Measurements from ENCODE around the gene FREY1. TPM values are rescaled to one million over a fixed set of nuclear protein-coding genes. Genes with fewer than 3 reads are reported as not detected.

Gene FREY1
- total RNA-seq, 1 donor from 2014 or later, result not detected

GRCh38 chr11:45889966-45890365, 17.1 kb downstream of the FREY1 start:
- peaks cover 19% of the 10 kb centered on the region for H3K27me3 ChIP-seq (ENCODE audit: control insufficient read depth, insufficient read depth, low read length)
- no peak for DNase-seq (ENCODE audit: low read depth)
- H3K36me3 ChIP-seq (ENCODE audit: control insufficient read depth, insufficient read depth, low read length), result no peaks in the 10 kb centered on the region
- no peak for TF ChIP-seq CTCF (IDR thresholded peaks at IDR 0.05; ENCODE audit: insufficient read depth, low read length, poor library complexity, severe bottlenecking)
- H3K4me3 ChIP-seq (ENCODE audit: low read depth, low read length), result no peak overlapping the region

GRCh38 chr11:45889555-45889954, 17.5 kb downstream of the FREY1 start:
- TF ChIP-seq CTCF (IDR thresholded peaks at IDR 0.05; ENCODE audit: insufficient read depth, low read length, poor library complexity, severe bottlenecking), result no peak
- DNase-seq (ENCODE audit: low read depth), result no peak
- Histone ChIP-seq H3K4me3 (ENCODE audit: low read depth, low read length) (no peak overlapping the region), H3K27me3 (ENCODE audit: control insufficient read depth, insufficient read depth, low read length) (peaks cover 19% of the 10 kb centered on the region), H3K36me3 (ENCODE audit: control insufficient read depth, insufficient read depth, low read length) (no peaks in the 10 kb centered on the region)

- no peak for DNase-seq (ENCODE audit: low read depth)
- Histone ChIP-seq H3K4me3 (ENCODE audit: low read depth, low read length) (no peak overlapping the region), H3K27me3 (ENCODE audit: control insufficient read depth, insufficient read depth, low read length) (peaks cover 15% of the 10 kb centered on the region), H3K36me3 (ENCODE audit: control insufficient read depth, insufficient read depth, low read length) (no peaks in the 10 kb centered on the region)
- TF ChIP-seq CTCF (IDR thresholded peaks at IDR 0.05; ENCODE audit: insufficient read depth, low read length, poor library complexity, severe bottlenecking), result no peak
Observed at GRCh38 chr11:45887587-45887986, 19.5 kb downstream of the FREY1 start.

GRCh38 chr11:45886816-45887520, 20.1 kb downstream of the FREY1 start:
- Histone ChIP-seq H3K4me3 (ENCODE audit: low read depth, low read length) (no peak overlapping the region), H3K27me3 (ENCODE audit: control insufficient read depth, insufficient read depth, low read length) (peaks cover 15% of the 10 kb centered on the region), H3K36me3 (ENCODE audit: control insufficient read depth, insufficient read depth, low read length) (no peaks in the 10 kb centered on the region)
- DNase-seq (ENCODE audit: low read depth), result no peak
- TF ChIP-seq CTCF (IDR thresholded peaks at IDR 0.05; ENCODE audit: insufficient read depth, low read length, poor library complexity, severe bottlenecking), result no peak

GRCh38 chr11:45885921-45886721, 20.9 kb downstream of the FREY1 start:
- H3K27me3 ChIP-seq (ENCODE audit: control insufficient read depth, insufficient read depth, low read length), result peaks cover 11% of the 10 kb centered on the region
- H3K36me3 ChIP-seq (ENCODE audit: control insufficient read depth, insufficient read depth, low read length), result no peaks in the 10 kb centered on the region
- DNase-seq (ENCODE audit: low read depth), result no peak
- H3K4me3 ChIP-seq (ENCODE audit: low read depth, low read length), result peak overlapping the region; percentile 30
- no peak for TF ChIP-seq CTCF (IDR thresholded peaks at IDR 0.05; ENCODE audit: insufficient read depth, low read length, poor library complexity, severe bottlenecking)
